ENCODE data around the gene GRM2.

Gene GRM2

GRCh38 chr3:51680663-51681230, 26.1 kb upstream of the GRM2 start:
- DNase-seq = no peak

DNA sequence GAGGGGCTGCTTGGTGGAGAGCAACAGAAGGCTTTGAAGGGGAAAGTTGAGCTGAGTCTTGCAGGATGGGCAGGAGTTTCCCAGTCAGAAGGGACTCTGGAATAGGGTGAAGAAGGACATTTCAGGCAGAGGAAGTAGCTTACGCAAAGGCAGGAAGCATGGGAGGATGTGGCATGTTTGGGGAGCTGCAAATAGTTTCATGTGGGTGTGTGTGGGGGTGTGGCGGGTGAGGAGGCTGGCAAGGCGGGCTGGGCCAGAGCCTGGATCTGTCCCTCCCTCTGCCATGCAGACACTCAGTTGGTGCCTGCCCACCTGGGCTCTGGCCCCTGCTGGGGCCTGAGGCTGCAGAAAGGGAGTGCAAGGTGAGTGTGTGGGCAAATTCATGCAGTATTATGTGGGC, 25.4 kb upstream of the GRM2 start:
- no peak for DNase-seq

GRCh38 chr3:51682079-51682478, 24.8 kb upstream of the GRM2 start:
- peak; percentile 69 for DNase-seq

DNA sequence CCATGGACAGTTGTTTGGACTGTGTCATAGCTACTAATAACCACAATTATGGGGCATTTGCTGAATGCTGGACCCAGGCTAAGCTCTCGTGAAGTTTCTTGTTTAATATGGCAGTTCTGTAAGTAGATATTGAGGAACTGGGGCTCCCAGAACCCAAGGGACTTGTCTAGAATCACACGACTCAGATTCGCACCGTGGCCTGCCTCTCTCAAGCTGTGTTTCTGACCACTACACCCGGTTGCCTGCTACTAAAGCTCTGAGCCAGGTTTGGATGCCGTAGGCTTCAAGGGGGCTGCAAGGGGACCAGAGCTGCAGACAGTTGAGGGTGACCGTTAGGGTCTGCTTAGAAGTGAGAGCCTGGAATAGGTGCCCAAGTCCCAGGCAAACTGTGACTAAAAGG, 24.3 kb upstream of the GRM2 start:
- no peak for DNase-seq

DNA sequence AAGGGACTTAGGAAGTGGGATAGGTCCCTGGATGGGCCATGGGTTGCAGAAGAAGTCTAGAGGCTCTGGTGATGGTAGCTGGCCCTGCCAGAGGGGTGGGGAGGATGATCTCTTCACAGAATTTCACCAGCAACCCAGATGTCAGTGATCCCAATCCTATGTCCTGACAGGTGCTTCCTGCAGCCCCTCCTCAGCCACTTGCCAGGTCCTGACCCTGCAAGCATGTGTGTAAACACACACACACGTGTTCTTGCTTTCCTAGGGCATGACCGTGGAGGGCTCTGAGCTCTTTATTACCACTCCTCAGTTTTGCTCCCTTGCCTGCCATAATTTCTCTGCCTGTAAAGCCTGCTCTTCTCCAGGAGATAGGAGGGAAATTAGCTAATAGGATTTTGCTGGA, 23.3 kb upstream of the GRM2 start:
- DNase-seq = no peak

GRCh38 chr3:51684971-51685751, 21.7 kb upstream of the GRM2 start:
- no peak for DNase-seq

GRCh38 chr3:51686056-51686455, 20.8 kb upstream of the GRM2 start:
- no peak for DNase-seq

GRCh38 chr3:51686512-51687215, 20.2 kb upstream of the GRM2 start:
- no peak for DNase-seq

- no peak for DNase-seq
Measured at GRCh38 chr3:51687431-51688205, 19.2 kb upstream of the GRM2 start.

DNA sequence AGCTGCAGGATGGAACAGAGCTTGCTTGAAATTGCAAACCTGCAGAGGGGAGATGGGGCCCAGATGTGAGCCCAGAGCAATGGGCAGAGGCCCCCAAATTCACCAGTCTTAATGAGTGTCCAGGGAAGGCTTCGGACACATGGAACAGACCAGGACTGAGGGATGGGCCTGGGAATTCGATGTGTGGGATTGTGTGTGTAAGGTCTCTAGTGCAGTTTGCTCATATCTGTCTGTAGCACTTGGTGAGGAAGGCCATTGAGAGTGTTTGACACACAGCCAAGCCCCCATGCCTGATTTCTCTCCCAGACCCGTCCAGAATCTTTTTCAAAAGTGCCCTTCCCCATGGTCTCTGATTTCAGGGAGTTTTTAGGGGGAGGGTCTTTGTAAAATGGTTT, 18.7 kb upstream of the GRM2 start:
- DNase-seq = no peak

- no peak for DNase-seq
Measured at GRCh38 chr3:51691021-51691420, 15.8 kb upstream of the GRM2 start.

GRCh38 chr3:51691949-51692348, 14.9 kb upstream of the GRM2 start:
- no peak for DNase-seq

DNA sequence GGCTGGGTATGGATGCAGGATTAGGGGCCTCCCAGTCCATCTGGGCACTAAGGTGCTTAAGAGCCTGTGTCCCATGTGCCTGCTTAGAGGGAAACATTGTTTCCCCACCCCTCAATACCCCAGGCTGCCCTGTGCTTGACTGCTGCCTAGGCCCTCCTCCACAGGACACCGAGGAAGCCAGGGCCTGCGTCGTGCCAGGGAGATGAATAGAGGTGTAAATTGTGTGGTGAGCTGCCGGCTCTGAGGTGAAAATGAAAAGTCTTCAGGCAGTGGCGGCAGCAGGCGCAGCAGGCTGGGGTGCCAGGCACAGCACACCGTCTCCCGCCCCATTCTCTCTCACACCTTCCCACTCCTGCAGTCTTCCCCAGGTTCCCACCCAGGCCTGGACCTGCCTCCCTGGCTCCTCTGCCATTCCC, 13.9 kb upstream of the GRM2 start:
- no peak for DNase-seq

DNA sequence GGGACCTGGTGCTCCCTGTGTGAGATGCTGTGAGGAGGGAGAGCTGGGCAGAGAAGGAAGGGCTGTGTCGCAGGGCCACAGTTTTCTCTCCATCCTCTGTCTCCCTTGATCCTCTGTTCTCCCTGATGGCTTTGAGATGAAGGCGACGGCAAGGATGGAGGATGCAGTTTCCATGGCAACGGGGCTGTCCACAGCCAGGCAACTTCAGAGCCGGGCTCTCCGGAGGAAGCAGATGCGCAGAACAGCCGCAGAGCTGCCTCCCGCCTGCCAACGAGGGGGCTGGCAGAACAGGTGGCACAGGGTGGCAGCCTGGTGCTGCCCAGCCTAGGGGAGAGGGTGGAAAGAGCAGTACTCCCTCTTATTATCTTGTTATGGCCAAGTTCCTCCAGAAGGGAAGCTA, 9.9 kb upstream of the GRM2 start:
- peak; percentile 31 for DNase-seq

DNA sequence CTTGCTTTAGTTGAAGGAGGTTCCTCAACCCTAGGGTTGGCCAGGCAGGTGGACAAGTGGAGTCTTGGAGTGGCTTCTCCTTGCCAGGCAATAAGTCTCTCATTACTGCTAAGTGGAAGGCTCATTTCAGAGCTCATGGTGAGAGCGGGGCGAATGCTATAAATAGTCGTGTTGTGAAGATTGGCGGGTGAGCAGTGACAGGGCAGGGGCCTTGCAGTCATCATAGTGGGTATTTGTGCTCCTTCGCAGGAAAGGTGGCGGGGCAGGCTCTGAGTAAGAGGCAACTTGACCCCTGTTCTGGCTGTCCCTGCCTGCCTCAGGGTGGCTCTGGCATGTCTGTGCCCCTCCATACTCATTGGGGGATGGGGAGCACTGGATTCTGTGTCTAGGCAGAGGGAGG, 8.7 kb upstream of the GRM2 start:
- DNase-seq = no peak

DNA sequence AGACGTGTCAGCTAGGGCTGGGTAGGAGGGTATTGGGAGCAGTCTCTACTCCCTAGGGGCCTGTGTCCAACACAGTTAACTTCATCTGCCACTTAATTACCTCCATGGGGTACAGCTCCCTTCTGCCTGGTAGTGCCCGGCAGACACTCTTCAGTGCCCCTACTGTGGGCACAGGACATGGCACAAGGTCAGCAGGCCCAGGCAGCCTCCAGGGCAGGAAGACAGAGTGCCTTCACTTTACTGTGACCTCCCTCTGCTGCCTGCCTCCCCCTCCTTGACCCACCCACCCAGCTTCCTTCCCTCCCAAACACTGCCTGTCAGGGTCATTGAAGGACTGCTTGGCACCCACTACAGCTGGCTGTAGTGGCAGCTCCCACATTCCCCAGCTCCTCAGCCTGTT, 6.5 kb upstream of the GRM2 start:
- no peak for DNase-seq

DNA sequence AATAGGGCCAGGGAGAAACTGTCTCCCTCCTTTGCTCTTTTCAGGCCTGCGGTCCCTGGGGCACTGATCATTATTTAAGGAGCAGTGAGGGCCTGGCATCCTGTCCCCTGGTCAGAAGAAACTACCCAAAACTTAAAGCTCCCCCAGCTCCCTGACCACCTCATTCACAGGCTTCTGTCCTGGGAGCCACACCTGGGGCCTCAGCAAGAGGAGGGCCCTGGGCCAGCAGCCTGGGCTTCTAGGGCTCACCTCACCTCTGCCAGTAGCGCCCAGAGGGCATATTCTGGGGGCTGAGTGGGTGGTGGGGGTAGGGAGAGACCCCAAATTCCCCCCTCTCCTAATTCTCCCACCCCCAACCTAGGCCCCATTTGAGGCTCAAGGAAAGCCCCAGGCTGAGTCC, 4.7 kb upstream of the GRM2 start:
- DNase-seq = no peak

GRCh38 chr3:51703068-51703760, 3.7 kb upstream of the GRM2 start:
- DNase-seq = peak; percentile 28

- DNase-seq = no peak
Measured at GRCh38 chr3:51703761-51704510, 2.9 kb upstream of the GRM2 start.

DNA sequence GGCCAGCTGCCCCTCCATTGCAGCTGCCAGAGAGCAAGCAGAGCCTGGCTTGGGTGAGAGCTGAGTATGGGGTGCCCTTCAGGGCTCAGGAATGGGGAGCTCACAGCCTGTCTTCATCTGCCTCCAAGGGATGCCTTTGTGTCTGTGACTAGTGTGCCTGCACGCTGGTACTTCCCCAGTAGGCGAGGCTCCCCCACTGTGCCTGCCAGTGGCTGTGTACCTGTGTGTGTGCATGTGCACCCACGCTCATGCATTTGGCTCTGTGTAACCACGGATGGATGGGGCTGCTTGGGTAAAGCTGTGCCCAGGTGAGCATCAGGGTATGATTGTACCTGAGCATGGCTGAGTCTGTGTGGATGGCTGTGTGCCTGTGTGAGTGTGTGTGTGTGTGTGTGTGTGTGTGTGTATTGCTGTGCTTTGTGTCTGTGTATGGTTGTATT, 2.3 kb upstream of the GRM2 start:
- no peak for DNase-seq

GRCh38 chr3:51705276-51706020, 1.4 kb upstream of the GRM2 start:
- DNase-seq = no peak

Data from NCI-H2227 treated with DMSO at 0.1 percent for 48 hours (cell line).